GM10248 (cell line): Measurements from ENCODE around the gene SLC4A1.

Experiments used
- CTCF ChIA-PET: fragments of 300-600 bp; sonication (Branson Sonifier 250); formaldehyde crosslinking; extraction: SDS; loops from one replicate; lab custom pipeline; 2021; ENCODE audit warnings: antibody characterized with exemption; lab: Yijun Ruan, JAX
- POLR2A ChIA-PET: fragments of 350-650 bp; sonication (Branson Sonifier 250); formaldehyde crosslinking; extraction: SDS; loops from one replicate; lab custom pipeline; 2020; ENCODE audit warnings: antibody characterized with exemption; lab: Yijun Ruan, JAX
- DNase-seq: peaks from one replicate; pipeline ENCODE4 v3.0.0; 2012; ENCODE audit errors: extremely low spot score
- TF ChIP-seq, protein P1 (sequence below): IDR thresholded peaks from 2 replicates; pipeline ENCODE4 v1.5.1; 2012; ENCODE audit warnings: mild to moderate bottlenecking, low read depth; ENCODE audit errors: extremely low read depth, missing control alignments, control extremely low read depth

Gene SLC4A1

DNA sequence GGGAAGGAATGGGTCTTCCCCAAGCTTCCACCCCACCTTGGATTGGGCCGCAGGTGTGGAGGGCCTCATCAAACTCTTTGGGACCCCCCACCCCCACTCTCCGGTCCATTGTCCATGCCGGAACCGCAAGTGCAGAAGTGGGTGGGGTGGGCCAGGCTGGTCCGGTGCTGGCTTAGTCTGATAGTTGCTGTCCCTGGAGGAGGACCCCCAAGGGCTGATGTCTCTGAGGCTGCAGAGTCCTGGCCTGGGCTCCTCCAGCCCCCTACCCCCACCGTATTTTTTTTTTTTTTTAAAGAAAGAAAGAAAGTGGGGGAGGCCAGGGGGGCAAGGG is 61.1 kb downstream of the SLC4A1 start:
- CTCF ChIA-PET, result interaction anchor here (0.9 to 5.8 kb wide), 5 partner anchors 13 to 157 kb away, joined by 3 to 54 read pairs (median 4); partner anchors contain the start of genes FAM171A2 and UBTF
- DNase-seq, result no peak
- TF ChIP-seq, protein P1, sequence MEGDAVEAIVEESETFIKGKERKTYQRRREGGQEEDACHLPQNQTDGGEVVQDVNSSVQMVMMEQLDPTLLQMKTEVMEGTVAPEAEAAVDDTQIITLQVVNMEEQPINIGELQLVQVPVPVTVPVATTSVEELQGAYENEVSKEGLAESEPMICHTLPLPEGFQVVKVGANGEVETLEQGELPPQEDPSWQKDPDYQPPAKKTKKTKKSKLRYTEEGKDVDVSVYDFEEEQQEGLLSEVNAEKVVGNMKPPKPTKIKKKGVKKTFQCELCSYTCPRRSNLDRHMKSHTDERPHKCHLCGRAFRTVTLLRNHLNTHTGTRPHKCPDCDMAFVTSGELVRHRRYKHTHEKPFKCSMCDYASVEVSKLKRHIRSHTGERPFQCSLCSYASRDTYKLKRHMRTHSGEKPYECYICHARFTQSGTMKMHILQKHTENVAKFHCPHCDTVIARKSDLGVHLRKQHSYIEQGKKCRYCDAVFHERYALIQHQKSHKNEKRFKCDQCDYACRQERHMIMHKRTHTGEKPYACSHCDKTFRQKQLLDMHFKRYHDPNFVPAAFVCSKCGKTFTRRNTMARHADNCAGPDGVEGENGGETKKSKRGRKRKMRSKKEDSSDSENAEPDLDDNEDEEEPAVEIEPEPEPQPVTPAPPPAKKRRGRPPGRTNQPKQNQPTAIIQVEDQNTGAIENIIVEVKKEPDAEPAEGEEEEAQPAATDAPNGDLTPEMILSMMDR, result no peak

DNA sequence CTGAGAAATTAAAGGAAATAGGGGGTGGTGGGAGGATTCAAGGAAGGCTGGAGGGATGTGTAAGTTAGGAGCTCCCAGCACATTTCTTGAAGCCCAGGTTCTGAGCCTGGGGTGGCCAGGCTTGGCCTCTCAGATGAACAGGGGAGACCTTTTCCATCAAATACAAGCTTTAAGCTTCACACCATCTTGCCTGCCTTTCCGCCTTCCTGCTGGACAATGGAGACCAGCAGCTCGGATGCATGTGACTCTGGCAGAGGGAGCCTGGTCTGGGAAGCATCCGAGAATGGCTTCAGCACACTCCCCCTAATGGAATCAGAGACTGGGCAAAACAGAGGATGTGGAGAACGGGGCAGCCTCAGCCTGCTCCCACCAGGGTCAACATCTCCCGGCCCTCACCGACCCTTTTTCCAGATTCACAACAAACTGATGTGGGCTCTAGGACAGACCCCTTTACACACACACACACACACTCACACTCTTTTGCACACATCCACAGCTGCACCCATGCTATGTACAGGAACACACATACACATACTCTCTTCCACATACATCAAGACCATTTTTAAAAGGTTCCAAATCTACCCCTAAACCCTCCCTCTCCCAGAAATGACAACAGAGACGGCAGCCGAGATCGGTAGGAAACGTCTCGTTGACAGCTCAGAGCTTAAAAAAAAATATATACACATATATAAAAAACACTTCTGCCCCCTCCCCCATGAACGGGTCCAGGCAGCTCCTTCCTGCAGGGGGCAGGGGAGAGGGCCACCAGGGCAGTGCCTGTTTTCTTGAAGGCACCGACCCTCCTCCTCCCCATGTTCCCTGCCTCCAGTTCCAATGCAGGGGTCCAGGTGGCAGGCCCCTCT is 61.7 kb downstream of the SLC4A1 start:
- CTCF ChIA-PET, result interaction anchor here (0.8 to 2.3 kb wide), 7 partner anchors 9 to 144 kb away, joined by 3 to 7 read pairs (median 4); no protein-coding TSS in a partner anchor
- TF ChIP-seq, protein P1, result no peak
- DNase-seq, result no peak
- POLR2A ChIA-PET, result interaction anchor here (0.8 kb wide), 1 partner anchor 12 kb away, joined by 3 read pairs; no protein-coding TSS in a partner anchor

More for the DNA sequence above, 61.1 kb downstream of the SLC4A1 start:
- POLR2A ChIA-PET, result no interaction called here

DNA sequence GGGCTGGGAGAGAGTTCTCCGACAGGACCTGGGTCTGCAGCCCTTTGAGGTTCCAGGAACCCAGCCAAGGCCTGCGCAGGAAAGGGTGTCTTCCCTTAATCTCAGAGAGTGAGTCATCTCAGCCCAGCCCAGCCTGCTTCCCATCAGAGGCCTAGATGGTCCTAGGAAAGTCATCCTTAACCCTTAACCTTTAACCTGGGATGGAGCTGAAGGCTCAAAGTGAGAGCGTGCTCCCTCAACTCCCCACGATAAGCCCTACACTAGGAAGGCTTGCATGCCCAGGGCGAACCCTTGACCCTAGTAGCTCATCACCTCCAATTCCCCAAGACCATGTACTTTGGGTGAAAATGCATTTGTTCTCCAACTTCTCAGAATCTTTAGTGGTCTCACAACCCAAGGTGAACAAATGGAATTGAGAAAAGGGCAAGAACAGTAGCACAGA is 63.5 kb downstream of the SLC4A1 start:
- POLR2A ChIA-PET, result interaction anchor here (1.8 kb wide), 1 partner anchor 123 kb away, joined by 6 read pairs; no protein-coding TSS in a partner anchor
- TF ChIP-seq, protein P1, result no peak
- no peak for DNase-seq
- CTCF ChIA-PET, result interaction anchor here (0.8 to 4.4 kb wide), 19 partner anchors 10 to 330 kb away, joined by 3 to 42 read pairs (median 5); partner anchors contain the start of genes FAM171A2, GRN and SLC25A39

DNA sequence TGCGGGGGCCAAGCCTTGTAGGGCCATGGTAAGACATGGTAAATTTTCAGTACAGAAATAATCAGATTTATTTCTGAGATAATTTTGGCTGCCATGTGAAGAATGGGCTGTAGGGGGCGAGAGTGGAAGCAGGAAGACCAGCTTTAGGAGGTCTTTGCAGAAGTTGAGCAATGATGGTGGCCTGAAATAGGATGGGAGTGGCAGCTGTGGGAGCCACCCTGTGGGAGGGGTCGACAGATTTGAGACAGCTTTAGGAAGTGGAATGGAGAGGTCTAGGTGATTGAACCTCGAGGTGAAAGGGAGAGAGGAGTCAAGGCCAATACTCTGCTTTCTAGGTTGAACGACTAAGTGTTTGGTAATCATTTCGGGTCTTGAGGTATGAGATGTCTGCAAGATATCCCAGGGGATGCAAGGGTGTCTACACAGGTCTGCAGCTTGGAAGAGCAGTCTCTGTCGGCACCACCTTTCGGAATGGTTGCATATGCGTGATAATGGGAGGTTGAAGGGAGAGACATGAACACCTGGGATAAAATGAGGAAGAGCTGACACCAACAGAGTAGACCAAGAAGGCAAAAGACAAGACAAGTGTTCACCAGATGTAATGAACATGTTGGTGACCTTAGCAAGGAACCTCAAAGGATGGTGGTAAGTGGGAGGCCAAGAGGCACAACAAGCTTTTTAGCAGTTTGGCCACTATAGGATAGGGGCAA is 64.0 kb downstream of the SLC4A1 start:
- TF ChIP-seq, protein P1, result peak; percentile 55
- ChIA-PET POLR2A (interaction anchor here (1.8 kb wide), 1 partner anchor 123 kb away, joined by 6 read pairs; no protein-coding TSS in a partner anchor), CTCF (interaction anchor here (0.7 to 4.4 kb wide), 23 partner anchors 10 to 330 kb away, joined by 3 to 42 read pairs (median 4); partner anchors contain the start of genes FAM171A2, GRN, SLC25A39 and TMUB2)
- peak; percentile 52 for DNase-seq

DNA sequence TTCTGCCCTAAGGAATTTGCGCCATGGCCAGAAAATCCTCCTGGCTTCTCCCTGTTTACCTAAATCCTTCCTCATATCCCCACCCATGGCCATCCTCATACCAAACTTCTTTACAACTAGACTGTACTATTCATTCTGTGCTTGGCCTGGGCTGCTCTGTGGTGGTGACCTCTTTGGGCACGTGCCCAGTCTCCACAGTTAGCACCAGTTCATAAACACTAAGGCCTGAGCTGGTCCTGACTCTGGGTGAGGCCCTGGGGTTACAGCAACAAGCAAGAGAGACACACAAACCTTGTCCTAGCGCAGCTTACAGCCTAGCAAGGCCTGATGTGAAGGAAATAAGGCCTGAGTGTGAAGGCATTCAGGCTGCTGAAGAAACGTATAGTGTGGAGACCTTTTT is 65.2 kb downstream of the SLC4A1 start:
- DNase-seq, result no peak
- POLR2A ChIA-PET, result interaction anchor here (1.8 kb wide), 1 partner anchor 124 kb away, joined by 6 read pairs; no protein-coding TSS in a partner anchor
- TF ChIP-seq, protein P1, result no peak
- CTCF ChIA-PET, result interaction anchor here (1.3 to 6.5 kb wide), 9 partner anchors 8 to 150 kb away, joined by 3 to 61 read pairs (median 9); partner anchors contain the start of gene GRN
